Measurements from ENCODE around the gene IDUA. TPM values are rescaled to one million over a fixed set of nuclear protein-coding genes. Genes with fewer than 3 reads are reported as not detected.

Gene IDUA
- total RNA-seq, 1 donor from 2014 or later, result 37.2 TPM

GRCh38 chr4:1009542-1010394 is 22.9 kb downstream of the IDUA start:
- no peak overlapping the region for H3K27ac Mint-ChIP-seq
- no peaks in the 10 kb centered on the region for H3K36me3 Mint-ChIP-seq
- peaks cover 7% of the 10 kb centered on the region for H3K9me3 Mint-ChIP-seq
- no peak for DNase-seq (ENCODE audit: extremely low spot score, unreplicated experiment)
- TF ChIP-seq CTCF (conservative IDR thresholded peaks at IDR 0.05), result peak; percentile 49
- peaks cover 44% of the 10 kb centered on the region for H3K27me3 Mint-ChIP-seq
- peaks cover 6% of the 10 kb centered on the region for H3K4me1 Mint-ChIP-seq (ENCODE audit: unreplicated experiment)
- H3K4me3 Mint-ChIP-seq, result peak overlapping the region; percentile 81

- peaks cover 41% of the 10 kb centered on the region for H3K27me3 Mint-ChIP-seq
- no peak for DNase-seq (ENCODE audit: extremely low spot score, unreplicated experiment)
- H3K9me3 Mint-ChIP-seq, result peaks cover 7% of the 10 kb centered on the region
- H3K36me3 Mint-ChIP-seq, result no peaks in the 10 kb centered on the region
- H3K4me1 Mint-ChIP-seq (ENCODE audit: unreplicated experiment), result peaks cover 6% of the 10 kb centered on the region
- TF ChIP-seq CTCF (conservative IDR thresholded peaks at IDR 0.05), result peak; percentile 23
- peak overlapping the region; percentile 95 for H3K27ac Mint-ChIP-seq
- H3K4me3 Mint-ChIP-seq, result peak overlapping the region; percentile 87
Measured at GRCh38 chr4:1010395-1011021, 23.7 kb downstream of the IDUA start.

GRCh38 chr4:1011022-1011665 is 24.3 kb downstream of the IDUA start, which contains the start of gene FGFRL1:
TSS of gene FGFRL1 (plus strand) at chr4:1011626. CDS start at chr4:1012486, 860 bp downstream.
- peak; percentile 93 for DNase-seq (ENCODE audit: extremely low spot score, unreplicated experiment)
- peak within 1 kb of the TSS; percentile 87 for H3K4me3 Mint-ChIP-seq
- H3K4me1 Mint-ChIP-seq (ENCODE audit: unreplicated experiment), result peaks cover 6% of the 10 kb centered on the region
- no peak for TF ChIP-seq CTCF (conservative IDR thresholded peaks at IDR 0.05)
- H3K9me3 Mint-ChIP-seq, result peaks cover 7% of the 10 kb centered on the region
- peak within 1 kb of the TSS; percentile 95 for H3K27ac Mint-ChIP-seq
- peaks cover 36% of the 10 kb centered on the region for H3K27me3 Mint-ChIP-seq
- H3K36me3 Mint-ChIP-seq, result no peaks in the 10 kb centered on the region

GRCh38 chr4:1011666-1012033 is 24.8 kb downstream of the IDUA start:
- Mint-ChIP-seq H3K9me3 (peaks cover 7% of the 10 kb centered on the region), H3K36me3 (no peaks in the 10 kb centered on the region), H3K4me3 (no peak overlapping the region), H3K4me1 (ENCODE audit: unreplicated experiment) (peaks cover 6% of the 10 kb centered on the region), H3K27me3 (peaks cover 31% of the 10 kb centered on the region), H3K27ac (no peak overlapping the region)
- TF ChIP-seq CTCF (conservative IDR thresholded peaks at IDR 0.05), result no peak
- no peak for DNase-seq (ENCODE audit: extremely low spot score, unreplicated experiment)

GRCh38 chr4:1012034-1012739 is 25.3 kb downstream of the IDUA start:
- TF ChIP-seq CTCF (conservative IDR thresholded peaks at IDR 0.05), result no peak
- Mint-ChIP-seq H3K27me3 (peaks cover 26% of the 10 kb centered on the region), H3K4me3 (peak overlapping the region; percentile 57), H3K4me1 (ENCODE audit: unreplicated experiment) (peaks cover 6% of the 10 kb centered on the region), H3K36me3 (no peaks in the 10 kb centered on the region), H3K9me3 (peaks cover 2% of the 10 kb centered on the region), H3K27ac (no peak overlapping the region)
- no peak for DNase-seq (ENCODE audit: extremely low spot score, unreplicated experiment)
